ENCODE results near the gene NR1H3. TPM values are rescaled to one million over a fixed set of nuclear protein-coding genes. Genes with fewer than 3 reads are reported as not detected.

NR1H3 gene
- total RNA-seq, 6 experiments from 2014 or later, result 61.5 to 82.9 (median 67.3) TPM

GRCh38 chr11:47264521-47264920 is 6.7 kb downstream of the NR1H3 start:
- 74% methylated on average over 4 of the region's 4 CpGs for WGBS (ENCODE audit: insufficient coverage, low coverage, low lambda C conversion rate, missing lambda C conversion rate)
- DNase-seq (no peak), ATAC-seq (no peak)
- Histone ChIP-seq H3K9me3 (no peaks in the 10 kb centered on the region), H3K27me3 (no peaks in the 10 kb centered on the region), H3K4me1 (peaks cover 0 to 15% (median 2%) of the 10 kb centered on the region in 4 donors), H3K36me3 (peaks cover 0 to 46% (median 5%) of the 10 kb centered on the region in 4 donors), H3K4me3 (no peak overlapping the region), H3K27ac (no peak overlapping the region)
- intact Hi-C loops (cut with DNase I), result loop anchor here (5.0 to 10.0 kb wide), 3 partner anchors 82 to 92 kb away; partner anchors contain the start of gene MYBPC3 (in 1 of the 2)
- no peak for TF ChIP-seq CTCF (IDR thresholded peaks at IDR 0.05)
- no peak for TF ChIP-seq POLR2A (IDR thresholded peaks at IDR 0.05)

GRCh38 chr11:47267876-47268275 is 10.1 kb downstream of the NR1H3 start:
- Histone ChIP-seq H3K9me3 (no peaks in the 10 kb centered on the region), H3K27ac (no peak overlapping the region), H3K4me1 (peaks cover 0 to 17% (median 7%) of the 10 kb centered on the region in 4 donors), H3K27me3 (no peaks in the 10 kb centered on the region), H3K4me3 (no peak overlapping the region), H3K36me3 (peaks cover 0 to 34% (median 2%) of the 10 kb centered on the region in 4 donors)
- DNase-seq, result no peak
- no peak for ATAC-seq
- 50% methylated on average over 2 of the region's 6 CpGs for WGBS (ENCODE audit: insufficient coverage, low coverage, low lambda C conversion rate, missing lambda C conversion rate)
- intact Hi-C loops (cut with DNase I), result loop anchor here in 1 of 2 donors (10.0 kb wide), 1 partner anchor 87 kb away; the partner anchor contains the start of gene MYBPC3
- TF ChIP-seq POLR2A (IDR thresholded peaks at IDR 0.05), result no peak
- no peak for TF ChIP-seq CTCF (IDR thresholded peaks at IDR 0.05)

- Histone ChIP-seq H3K9me3 (no peaks in the 10 kb centered on the region), H3K4me1 (peaks cover 0 to 17% (median 7%) of the 10 kb centered on the region in 4 donors), H3K4me3 (peak overlapping the region in 1 of 3 donors; percentile 66), H3K27me3 (no peaks in the 10 kb centered on the region), H3K36me3 (peaks cover 0 to 31% (median 2%) of the 10 kb centered on the region in 4 donors), H3K27ac (peak overlapping the region; percentile 44 to 96 (median 93))
- DNase-seq, result no peak
- TF ChIP-seq POLR2A (IDR thresholded peaks at IDR 0.05), result no peak
- TF ChIP-seq CTCF (IDR thresholded peaks at IDR 0.05), result no peak
- 67% methylated on average over 9 of the region's 13 CpGs for WGBS (ENCODE audit: insufficient coverage, low coverage, low lambda C conversion rate, missing lambda C conversion rate)
- no peak for ATAC-seq
- intact Hi-C loops (cut with DNase I), result loop anchor here in 1 of 2 donors (10.0 kb wide), 1 partner anchor 86 kb away; the partner anchor contains the start of gene MYBPC3
Measured at GRCh38 chr11:47268448-47269001, 10.7 kb downstream of the NR1H3 start.

- Histone ChIP-seq H3K9me3 (no peaks in the 10 kb centered on the region), H3K27ac (peak overlapping the region; percentile 93 to 96 (median 95)), H3K4me1 (peaks cover 0 to 17% (median 7%) of the 10 kb centered on the region in 4 donors), H3K4me3 (peak overlapping the region; percentile 66 to 79 (median 77)), H3K36me3 (peaks cover 0 to 30% (median 2%) of the 10 kb centered on the region in 4 donors), H3K27me3 (no peaks in the 10 kb centered on the region)
- WGBS (ENCODE audit: insufficient coverage, low coverage, low lambda C conversion rate, missing lambda C conversion rate), result 14% methylated on average over 7 of the region's 52 CpGs
- TF ChIP-seq CTCF (IDR thresholded peaks at IDR 0.05), result peak in 1 of 4 donors; percentile 11
- TF ChIP-seq POLR2A (IDR thresholded peaks at IDR 0.05), result no peak
- DNase-seq (peak; percentile 93 to 94 (median 94)), ATAC-seq (peak; percentile 88 to 94 (median 90))
- intact Hi-C loops (cut with DNase I), result loop anchor here in 1 of 2 donors (10.0 kb wide), 1 partner anchor 86 kb away; the partner anchor contains the start of gene MYBPC3
Measured at GRCh38 chr11:47269002-47269828, 11.4 kb downstream of the NR1H3 start.

Measured in right lobe of liver (tissue), 6 donors.